NCI-H82 (cell line): ENCODE data around the gene ENDOU.
A peak's percentile ranks its signal among the peaks of the same experiment; 100 is the strongest.

Experiments
- DNase-seq: peaks from one replicate; lab custom pipeline; 2025; lab: John Stamatoyannopoulos, UW

ENDOU gene

GRCh38 chr12:47725091-47725772, at the start of gene ENDOU:
Gene ENDOU, minus strand, starts transcription at chr12:47725490. Its CDS starts 77 bp downstream, at chr12:47725413.
- DNase-seq, result no peak

DNA sequence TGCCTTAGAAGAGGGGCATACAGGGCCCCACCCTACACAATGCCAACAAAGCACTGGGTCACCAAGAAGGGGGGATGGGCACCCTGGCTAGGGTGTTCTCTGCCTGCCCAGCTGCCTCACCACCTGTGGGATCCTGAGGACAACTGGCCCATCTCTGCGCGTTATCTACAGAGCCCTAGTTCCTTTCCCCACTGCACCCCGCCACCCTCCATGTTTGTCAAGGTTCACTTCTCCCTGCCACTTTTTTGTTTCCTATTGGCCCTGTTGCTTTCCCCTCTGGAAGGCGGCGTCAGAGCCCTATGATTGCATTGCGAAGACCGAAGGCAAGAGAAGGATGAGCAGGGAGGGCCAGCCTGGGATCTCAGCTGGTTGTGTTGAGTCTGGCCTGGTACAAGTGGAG, 49.4 kb upstream of the ENDOU start:
- DNase-seq, result no peak

DNA sequence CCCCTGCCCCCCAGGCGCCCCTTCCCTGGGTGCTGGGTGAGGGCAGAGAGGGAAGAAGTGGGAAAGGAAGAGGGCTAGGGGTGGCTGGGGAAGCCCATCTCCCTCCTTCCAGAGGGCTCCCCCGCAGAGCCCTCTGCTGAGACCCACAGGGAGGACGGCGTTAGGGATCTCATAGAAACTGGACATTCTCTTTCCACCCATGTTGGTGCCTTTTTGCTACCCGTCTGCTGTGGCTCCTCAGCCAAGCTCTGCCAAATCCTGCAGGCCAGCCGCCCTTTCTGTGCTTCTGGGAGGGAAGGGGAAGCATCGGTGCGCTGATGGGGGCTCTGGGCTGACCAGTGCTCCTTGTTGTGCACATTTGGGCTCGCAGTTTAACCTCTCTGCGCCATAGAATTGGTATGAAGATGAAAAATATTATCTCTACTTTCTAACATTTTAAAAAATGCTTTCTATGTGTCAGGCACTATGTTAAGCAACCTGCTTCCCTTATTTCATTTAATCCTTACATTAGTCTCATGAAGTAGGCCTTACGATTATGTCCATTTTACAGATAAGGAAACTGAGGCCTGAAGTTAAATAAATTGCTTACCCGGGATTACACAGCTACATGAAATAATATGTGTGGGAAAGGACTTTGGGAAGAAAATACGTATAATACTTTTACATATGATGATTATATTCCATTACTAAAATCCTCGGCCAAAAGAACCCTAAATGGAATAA, 48.7 kb upstream of the ENDOU start:
- peak; percentile 47 for DNase-seq

DNA sequence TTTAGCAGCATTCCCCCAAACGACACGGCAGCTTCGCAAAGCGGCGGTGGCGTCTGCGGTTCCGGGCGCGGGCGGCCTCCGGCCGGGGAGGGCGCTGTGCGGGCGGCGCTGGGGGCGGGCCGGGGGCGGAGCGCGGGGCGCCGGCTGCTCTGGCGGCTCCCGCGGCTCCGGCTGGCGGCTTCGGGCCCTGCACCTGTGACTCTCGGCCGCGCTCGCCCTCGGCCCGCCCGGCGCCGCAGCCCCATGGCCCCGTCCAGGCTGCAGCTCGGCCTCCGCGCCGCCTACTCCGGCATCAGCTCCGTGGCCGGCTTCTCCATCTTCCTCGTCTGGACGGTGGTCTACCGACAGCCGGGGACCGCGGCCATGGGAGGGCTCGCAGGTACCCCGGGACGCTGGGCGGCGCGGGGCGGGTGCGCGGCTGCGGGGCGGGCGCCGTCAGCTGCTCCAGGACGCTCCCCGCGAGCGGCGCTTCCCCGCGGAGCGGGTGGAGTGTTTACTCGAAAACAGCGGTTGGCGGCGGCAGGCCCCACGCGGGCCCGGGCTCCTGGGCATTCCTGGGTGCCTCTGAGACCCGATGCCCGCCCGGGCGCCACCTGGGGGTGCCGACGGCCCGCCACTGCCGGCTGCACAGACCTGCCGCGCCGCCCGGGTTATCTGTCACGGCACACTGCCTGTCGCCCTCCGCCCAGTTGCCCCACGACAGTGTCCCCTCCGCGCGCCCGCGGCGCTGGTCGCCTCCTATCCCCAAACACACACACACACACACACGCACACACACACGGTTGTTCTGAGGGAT, 48.0 kb upstream of the ENDOU start, which contains the start of gene SLC48A1:
Gene SLC48A1, plus strand, starts transcription at position 177 of the 796 bp plus-strand sequence. Its CDS starts 67 bp downstream, at position 244.
- peak; percentile 72 for DNase-seq

- no peak for DNase-seq
These were observed 47.4 kb upstream of the ENDOU start for GRCh38 chr12:47772738-47773061.

DNA sequence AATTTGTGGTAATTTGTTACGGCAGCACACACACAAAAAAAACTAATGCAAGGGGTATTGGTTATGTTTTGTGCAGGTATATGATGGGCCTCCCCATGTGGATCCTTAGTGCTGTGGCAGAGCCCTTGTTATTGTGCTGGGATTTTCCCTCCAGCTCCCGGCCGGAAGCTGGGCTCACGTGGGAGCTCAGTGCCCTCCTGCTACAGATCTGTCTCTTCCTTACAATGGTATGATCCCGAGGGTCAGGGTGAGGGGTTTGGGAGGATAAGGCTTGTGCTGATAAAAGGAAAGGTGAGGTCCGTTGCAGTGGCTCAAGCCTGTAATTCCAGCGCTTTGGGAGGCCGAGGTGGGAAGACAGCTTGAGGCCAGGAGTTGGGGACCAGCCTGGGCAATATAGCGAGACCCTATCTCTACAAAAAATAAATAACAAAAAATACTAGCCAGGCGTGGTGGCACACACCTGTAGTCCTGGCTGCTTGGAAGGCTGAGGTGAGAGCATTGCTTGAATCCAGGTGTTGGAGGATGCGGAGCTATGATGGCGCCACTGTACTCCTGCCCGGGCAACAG, 46.9 kb upstream of the ENDOU start:
- no peak for DNase-seq

DNA sequence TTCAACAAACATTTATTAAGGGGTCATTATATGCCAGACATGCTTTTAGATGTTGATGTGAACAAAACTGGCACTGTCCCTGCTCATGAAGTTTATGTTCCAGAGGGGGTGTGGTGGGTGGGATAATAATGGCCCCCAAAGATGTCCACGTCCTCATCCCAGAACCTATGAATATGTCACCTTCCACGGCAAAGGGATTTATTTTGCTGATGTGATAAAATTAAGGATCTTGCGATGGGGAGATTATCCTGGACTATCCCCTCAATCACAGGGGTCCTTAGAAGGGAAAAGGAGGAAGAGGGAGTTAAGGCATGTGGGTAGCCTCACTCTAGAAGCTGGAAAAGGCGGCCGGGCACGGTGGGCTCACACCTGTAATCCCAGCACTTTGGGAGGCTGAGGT, 46.0 kb upstream of the ENDOU start:
- no peak for DNase-seq

DNA sequence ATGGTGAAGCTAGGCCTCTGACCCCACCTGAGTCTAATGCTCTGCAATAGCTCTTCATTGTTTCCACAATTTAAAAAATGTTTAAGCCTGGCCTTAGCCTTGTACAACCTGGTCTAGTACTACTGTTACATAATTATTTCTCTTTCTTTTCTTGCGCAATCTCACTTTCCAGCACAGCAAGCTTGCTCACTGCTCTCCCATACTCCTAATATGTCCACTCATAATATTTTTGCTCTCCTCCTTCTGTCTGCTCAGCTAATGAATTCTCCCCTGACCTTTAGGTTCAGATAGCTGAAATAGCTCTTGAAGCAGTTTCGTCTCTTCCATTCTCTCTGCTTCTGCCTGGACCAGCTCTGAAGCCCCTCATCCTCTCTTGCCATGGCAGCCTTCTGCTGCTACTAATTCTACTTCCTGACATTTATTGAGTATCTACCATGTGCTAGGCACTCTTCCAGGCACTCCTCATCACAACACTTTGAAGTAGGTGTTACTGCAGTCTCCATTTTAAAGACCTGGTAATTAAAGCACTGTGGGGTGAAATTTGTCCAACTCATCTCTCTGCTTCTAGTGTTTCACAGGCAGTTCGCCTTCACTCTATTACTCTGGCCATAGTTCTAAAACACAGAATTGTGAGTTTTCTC, 44.9 kb upstream of the ENDOU start:
- DNase-seq, result no peak

GRCh38 chr12:47769234-47770085, 44.2 kb upstream of the ENDOU start:
- DNase-seq, result no peak

DNA sequence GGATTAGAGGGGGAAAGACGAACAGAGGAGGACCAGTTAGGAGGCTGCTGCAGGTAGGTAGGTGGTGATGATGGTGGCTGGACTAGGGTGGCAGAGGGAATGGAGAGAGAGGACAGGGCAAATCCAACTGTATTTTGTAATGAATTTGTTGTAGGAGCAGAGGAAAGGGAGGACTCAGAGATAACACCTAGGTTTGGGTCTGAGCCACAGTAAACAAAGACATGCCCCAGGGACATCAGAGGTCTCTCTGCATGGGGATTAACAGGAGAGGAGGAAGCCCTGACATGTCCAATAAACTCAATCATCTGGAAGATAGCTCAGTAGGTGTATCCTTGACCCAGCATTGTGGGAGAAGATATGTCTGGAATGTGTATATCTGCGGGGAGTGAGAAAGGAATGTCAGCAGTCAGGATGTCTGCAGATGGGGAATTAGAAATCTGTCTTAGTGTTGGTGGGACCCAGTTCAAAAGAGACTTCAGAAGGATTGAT, 43.1 kb upstream of the ENDOU start:
- no peak for DNase-seq

- DNase-seq, result peak; percentile 63
These were observed 42.0 kb upstream of the ENDOU start for GRCh38 chr12:47767216-47767724.

- no peak for DNase-seq
These were observed 41.4 kb upstream of the ENDOU start for GRCh38 chr12:47766502-47767215.

DNA sequence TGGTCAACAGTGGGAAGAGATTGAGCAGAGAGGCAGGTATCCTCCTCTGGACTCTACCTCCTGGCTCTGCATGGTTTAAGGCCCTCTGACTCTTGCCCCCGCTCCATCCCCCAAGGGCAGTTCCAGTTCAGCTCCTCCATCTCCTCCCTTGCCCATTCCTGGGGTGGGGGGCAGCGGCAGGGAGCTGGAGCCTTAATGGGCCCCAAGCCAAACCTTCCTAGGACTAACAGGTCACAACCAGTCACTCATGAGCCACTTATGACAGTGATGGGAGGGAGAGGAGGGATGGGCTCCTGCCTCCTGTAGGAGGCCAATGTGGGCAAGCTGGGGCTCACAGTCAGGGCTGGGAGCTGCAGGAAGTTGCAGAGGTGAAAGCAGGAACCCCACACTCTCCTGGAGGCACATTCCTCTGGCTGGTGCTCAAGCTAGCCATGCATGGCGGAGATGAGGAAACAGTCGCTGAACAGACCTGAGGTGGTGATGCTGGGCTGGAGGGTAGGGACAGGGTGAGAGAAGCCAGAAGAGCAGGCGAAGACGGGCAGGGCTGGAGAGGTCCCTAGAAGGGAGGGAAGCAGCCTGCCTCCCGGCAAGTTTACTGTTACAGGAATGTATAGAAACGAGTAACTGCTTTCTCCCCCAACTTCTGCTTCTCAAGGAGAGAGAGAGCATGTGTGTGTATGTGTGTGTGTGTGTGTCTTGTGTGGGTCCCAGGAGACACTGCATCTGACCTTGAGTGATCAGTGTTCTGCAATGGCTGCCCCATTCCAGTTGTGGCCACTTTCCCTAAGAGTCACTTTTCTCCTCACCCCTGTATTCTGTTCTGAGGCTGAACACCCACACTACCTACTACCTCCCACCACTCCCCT, 38.4 kb upstream of the ENDOU start:
- DNase-seq, result peak; percentile 35

GRCh38 chr12:47762850-47763465, 37.7 kb upstream of the ENDOU start:
- peak; percentile 80 for DNase-seq

- DNase-seq, result peak; percentile 80
These were observed 33.8 kb upstream of the ENDOU start, which contains the start of gene RAPGEF3 for GRCh38 chr12:47758834-47759690. Gene RAPGEF3, minus strand, starts transcription at chr12:47758880. Its CDS starts 324 bp downstream, at chr12:47758556.

DNA sequence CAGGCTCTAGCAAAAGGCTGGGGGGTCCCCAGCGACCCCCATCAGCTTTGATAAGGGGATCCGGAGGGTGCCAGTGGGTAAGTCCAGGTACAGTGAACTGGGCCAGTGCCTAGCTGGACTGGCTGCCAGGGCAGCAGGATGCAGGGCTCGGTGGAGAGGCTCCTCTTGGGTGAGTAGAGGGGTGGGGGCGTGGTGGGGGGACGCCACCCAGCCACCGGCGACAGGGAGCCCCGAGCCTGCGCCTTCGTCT, 33.2 kb upstream of the ENDOU start:
- no peak for DNase-seq

GRCh38 chr12:47757840-47758583, 32.7 kb upstream of the ENDOU start:
- peak; percentile 12 for DNase-seq
